SK-N-SH treated with all-trans-retinoic acid at 6 μM for 48 hours (cell line): ENCODE results near the gene PLA2G4F.

Experiments
- ARNTL ChIP-seq: fragments of 450-650 bp; formaldehyde crosslinking; IDR thresholded peaks from 2 replicates; pipeline ENCODE4 v1.5.0; 2020; ENCODE audit warnings: low read depth, mild to moderate bottlenecking, moderate library complexity, borderline replicate concordance
- BACH2 ChIP-seq: fragments of 250-450 bp; sonication (Bioruptor Pico); IDR thresholded peaks from 2 replicates; pipeline ENCODE4 v1.9.0; 2021; ENCODE audit warnings: mild to moderate bottlenecking, borderline replicate concordance
- CREB5 ChIP-seq: fragments of 250-450 bp; sonication (Bioruptor Pico); IDR thresholded peaks from 2 replicates; pipeline ENCODE4 v1.5.1; 2020; ENCODE audit warnings: low read depth, mild to moderate bottlenecking, moderate library complexity
- CSDC2 ChIP-seq: fragments of 250-450 bp; sonication (Bioruptor Pico); IDR thresholded peaks from 2 replicates; pipeline ENCODE4 v1.5.0; 2020; ENCODE audit warnings: mild to moderate bottlenecking, moderate library complexity
- ESRRG ChIP-seq: fragments of 250-450 bp; sonication (Bioruptor Pico); IDR thresholded peaks from 2 replicates; pipeline ENCODE4 v1.6.1; 2021; ENCODE audit warnings: mild to moderate bottlenecking
- ISL1 ChIP-seq: fragments of 250-450 bp; sonication (Bioruptor Pico); IDR thresholded peaks from 2 replicates; pipeline ENCODE4 v2.1.2; 2022; ENCODE audit warnings: mild to moderate bottlenecking, moderate library complexity
- OSR1 ChIP-seq: fragments of 250-450 bp; sonication (Bioruptor Pico); IDR thresholded peaks from 2 replicates; pipeline ENCODE4 v1.8.0; 2022; ENCODE audit warnings: moderate library complexity, mild to moderate bottlenecking, inconsistent platforms
- PPARA ChIP-seq: fragments of 250-450 bp; sonication (Bioruptor Pico); IDR thresholded peaks from 2 replicates; pipeline ENCODE4 v1.5.0; 2020; ENCODE audit warnings: mild to moderate bottlenecking, borderline replicate concordance
- RARB ChIP-seq: fragments of 250-450 bp; sonication (Bioruptor Pico); IDR thresholded peaks from 2 replicates; pipeline ENCODE4 v1.8.0; 2021; ENCODE audit warnings: mild to moderate bottlenecking, moderate library complexity
- ZFP3 ChIP-seq: fragments of 250-450 bp; sonication (Bioruptor Pico); IDR thresholded peaks from 2 replicates; pipeline ENCODE4 v1.5.0; 2020; ENCODE audit warnings: mild to moderate bottlenecking, moderate library complexity
- ZFP30 ChIP-seq: fragments of 450-650 bp; formaldehyde crosslinking; IDR thresholded peaks from 2 replicates; pipeline ENCODE4 v1.5.0; 2022; ENCODE audit warnings: mild to moderate bottlenecking, moderate library complexity

GRCh38 chr15:42136513-42136912 lies 19.9 kb downstream of the PLA2G4F start:
- no peak for TF ChIP-seq OSR1
- no peak for TF ChIP-seq ARNTL (CRISPR knock-in tag)
- no peak for TF ChIP-seq PPARA
- TF ChIP-seq BACH2 (CRISPR knock-in tag): no peak
- no peak for TF ChIP-seq ESRRG (CRISPR knock-in tag)
- TF ChIP-seq ISL1: no peak
- TF ChIP-seq CREB5 (CRISPR knock-in tag): no peak
- TF ChIP-seq RARB (CRISPR knock-in tag): no peak
- TF ChIP-seq ZFP3 (CRISPR knock-in tag): no peak
- TF ChIP-seq CSDC2 (CRISPR knock-in tag): no peak
- TF ChIP-seq ZFP30 (CRISPR knock-in tag): no peak
